ENCODE results near the gene ABCB6.

Gene ABCB6

DNA sequence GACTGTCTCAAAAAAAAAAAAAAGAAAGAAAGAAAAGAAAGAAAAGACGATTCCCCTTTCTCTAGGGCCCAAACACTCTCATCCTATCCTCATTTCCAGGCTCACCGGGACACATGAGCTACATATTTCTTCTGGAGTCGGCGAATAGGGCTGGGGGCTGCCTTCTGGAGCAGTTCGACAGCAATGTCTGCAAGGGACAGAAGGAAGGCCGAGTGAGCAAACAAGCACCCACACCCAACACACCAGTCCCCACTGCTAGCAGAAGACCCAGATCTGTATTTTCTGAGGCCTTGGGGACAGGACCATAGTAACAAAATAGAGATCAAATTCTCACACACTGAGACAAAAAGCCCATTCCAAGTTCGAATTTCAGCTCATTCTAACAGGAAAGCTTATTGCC, 43.3 kb downstream of the ABCB6 start:
- peak overlapping the region; percentile 89 for H3K27ac ChIP-seq
- TF ChIP-seq, protein P1, sequence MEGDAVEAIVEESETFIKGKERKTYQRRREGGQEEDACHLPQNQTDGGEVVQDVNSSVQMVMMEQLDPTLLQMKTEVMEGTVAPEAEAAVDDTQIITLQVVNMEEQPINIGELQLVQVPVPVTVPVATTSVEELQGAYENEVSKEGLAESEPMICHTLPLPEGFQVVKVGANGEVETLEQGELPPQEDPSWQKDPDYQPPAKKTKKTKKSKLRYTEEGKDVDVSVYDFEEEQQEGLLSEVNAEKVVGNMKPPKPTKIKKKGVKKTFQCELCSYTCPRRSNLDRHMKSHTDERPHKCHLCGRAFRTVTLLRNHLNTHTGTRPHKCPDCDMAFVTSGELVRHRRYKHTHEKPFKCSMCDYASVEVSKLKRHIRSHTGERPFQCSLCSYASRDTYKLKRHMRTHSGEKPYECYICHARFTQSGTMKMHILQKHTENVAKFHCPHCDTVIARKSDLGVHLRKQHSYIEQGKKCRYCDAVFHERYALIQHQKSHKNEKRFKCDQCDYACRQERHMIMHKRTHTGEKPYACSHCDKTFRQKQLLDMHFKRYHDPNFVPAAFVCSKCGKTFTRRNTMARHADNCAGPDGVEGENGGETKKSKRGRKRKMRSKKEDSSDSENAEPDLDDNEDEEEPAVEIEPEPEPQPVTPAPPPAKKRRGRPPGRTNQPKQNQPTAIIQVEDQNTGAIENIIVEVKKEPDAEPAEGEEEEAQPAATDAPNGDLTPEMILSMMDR (conservative IDR thresholded peaks at IDR 0.05): no peak
- no peak for TF ChIP-seq ZFX (IDR thresholded peaks at IDR 0.05)

DNA sequence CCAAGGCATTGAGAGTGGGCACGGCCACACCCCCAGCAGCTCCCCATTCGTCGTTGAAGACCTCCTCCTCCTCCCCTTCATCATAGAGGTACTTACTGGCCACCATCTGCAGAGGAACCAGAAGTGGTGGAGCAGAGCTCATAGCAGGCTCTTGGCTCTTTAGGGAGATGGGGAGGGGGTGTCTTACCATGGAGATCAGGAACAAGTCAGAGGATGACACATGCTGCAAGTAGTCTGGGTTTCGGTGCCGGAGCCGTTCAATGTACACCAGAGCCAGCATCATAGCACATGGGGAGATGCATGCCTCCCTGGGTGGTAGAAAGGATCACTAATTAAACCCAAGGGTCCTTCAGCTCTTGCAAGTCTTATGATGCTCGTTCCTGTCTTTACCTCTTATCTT, 44.0 kb downstream of the ABCB6 start:
- no peak for TF ChIP-seq ZFX (IDR thresholded peaks at IDR 0.05)
- TF ChIP-seq, protein P1 (conservative IDR thresholded peaks at IDR 0.05): no peak
- H3K27ac ChIP-seq: no peak overlapping the region

DNA sequence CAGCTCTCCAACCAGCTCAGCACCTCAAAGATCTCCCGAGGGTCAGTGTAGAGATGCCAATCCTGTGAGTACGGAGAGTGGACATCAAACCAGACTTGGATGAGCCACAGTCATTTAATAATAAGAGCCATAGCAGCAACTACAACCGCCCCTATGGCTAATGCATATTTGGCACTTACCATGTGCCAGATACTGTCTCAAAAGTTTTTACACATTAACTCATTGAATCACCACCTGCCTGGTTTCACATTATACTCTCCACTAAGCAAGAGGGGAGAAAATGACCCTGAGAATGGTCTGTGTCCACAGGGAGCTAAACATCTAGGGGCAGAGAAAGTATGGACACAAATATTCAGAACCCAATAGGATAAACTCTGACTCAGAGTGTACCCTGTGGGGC, 44.6 kb downstream of the ABCB6 start:
- no peak overlapping the region for H3K27ac ChIP-seq
- TF ChIP-seq, protein P1 (conservative IDR thresholded peaks at IDR 0.05): no peak

DNA sequence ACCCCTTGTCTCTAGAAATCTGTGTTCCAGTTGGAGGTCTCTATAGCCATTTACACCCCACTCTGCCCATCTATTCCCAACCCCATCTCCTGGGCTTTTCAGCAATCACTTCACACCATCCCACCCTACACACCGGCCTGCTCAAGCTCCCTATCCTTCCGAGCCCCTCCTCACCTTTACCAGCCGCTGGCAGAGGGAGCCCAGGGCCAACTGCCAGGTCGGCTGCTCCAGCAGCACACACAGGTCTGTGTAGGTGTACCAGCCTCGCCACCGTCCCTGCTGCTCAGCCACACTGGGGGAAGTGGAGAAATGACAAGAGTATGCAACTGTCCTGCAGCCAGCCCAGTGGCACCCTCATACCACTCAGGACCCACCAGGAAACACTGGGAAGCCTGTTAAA, 45.6 kb downstream of the ABCB6 start:
- H3K27ac ChIP-seq: no peak overlapping the region
- no peak for TF ChIP-seq ZFX (IDR thresholded peaks at IDR 0.05)

DNA sequence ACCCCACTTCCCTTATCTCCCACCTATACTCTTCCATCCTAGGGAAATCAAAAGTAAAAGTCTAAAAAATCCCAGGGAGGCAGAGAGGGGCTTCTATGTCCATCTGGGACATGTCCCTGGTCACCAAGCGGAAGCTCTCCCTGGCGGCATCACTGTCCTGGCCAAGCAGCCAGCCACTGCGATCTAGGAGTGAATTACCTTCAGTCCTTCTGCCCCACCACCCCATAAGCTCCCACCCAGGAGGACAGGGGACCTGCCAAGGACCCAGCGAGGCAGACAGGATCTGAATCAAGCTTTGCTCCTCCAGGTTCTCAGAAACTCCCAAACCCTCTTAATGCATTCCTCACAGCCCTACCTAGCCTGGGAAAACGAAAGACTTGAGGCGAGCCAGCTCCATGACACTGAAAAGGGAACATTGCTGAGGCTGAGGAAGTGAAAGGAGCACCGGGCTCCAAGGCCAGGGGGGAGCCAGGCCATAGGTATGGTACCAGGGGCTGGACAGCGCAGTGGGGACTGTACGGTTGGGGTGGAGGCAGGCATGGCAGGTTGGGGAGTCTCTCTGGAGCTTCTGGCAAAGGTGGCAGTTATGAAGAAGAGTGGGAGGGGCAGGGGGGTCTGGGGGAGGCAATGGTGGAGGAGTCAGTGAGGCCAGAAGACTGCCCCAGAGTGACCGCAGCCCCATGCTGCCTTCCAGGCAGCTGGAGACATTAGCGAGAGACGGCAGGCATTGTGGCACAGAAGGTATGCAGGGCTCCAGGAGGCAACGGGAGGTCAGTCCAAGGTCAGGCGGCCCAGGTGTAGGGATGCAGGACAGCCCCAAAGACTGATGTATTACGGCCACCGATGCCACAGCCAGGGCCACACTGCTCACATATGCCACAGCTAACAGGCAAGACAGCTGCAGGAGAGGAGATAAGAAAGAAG, 46.3 kb downstream of the ABCB6 start:
- no peak overlapping the region for H3K27ac ChIP-seq
- TF ChIP-seq, protein P1 (conservative IDR thresholded peaks at IDR 0.05): no peak
- TF ChIP-seq ZFX (IDR thresholded peaks at IDR 0.05): no peak

DNA sequence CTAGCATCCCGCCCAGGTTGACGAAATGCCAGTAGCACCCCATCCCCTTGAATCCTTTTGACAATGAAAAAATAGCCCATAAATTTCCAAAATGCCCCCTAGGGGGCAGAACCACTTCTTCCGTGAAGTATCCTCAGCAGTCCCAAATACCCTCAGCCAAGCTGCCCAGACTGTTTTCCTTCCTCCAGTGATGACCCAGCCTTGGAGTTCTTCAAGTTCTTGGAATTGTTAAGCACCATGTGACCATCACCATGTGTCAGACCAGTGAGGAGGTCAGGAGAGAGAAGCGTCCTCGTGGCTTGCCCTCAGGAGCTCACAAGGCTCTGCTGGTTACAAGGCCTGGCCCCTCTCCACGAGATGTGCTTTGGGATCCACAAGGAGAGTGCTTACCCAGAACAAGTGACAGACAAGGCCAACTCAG, 47.5 kb downstream of the ABCB6 start:
- no peak for TF ChIP-seq ZFX (IDR thresholded peaks at IDR 0.05)
- TF ChIP-seq, protein P1 (conservative IDR thresholded peaks at IDR 0.05): peak; percentile 77
- H3K27ac ChIP-seq: no peak overlapping the region

DNA sequence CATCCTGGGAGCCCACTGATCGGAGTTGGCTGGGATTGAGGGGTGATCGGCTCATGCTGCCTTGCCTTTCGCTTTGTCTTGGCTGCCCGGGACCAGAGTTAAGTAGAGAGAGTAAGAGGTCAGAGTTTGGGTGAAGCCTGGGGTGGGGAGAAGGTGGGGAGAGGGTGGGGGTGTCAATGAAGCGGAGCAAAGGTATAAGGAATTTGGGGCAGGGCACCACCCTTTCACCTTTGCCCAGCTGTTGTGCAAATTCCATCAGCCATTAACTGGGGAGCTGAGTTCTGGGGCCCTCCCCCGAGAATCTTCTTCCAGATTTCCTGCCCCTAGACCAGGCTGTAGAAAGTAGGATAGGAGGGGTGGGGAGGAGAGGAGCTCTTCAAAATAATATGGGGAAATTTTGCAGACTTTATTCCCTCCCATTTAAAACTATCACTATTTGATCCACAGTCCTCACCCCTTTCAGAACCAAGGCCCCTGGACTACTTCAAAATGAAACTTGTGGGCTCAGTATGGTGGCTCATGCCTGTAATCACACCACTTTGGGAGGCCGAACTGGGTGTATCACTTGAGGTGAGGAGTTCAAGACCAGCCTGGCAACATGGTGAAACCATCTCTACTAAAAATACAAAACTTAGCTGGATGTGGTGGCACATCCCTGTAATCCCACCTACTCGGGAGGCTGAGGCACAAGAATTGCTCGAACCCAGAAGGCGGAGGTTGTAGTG, 48.7 kb downstream of the ABCB6 start, which contains the start of gene SLC23A3:
SLC23A3 (minus strand) TSS at position 100 of the 725 bp plus-strand sequence; CDS start at position 55, 45 bp downstream.
- H3K27ac ChIP-seq: no peak within 1 kb of the TSS
- no peak for TF ChIP-seq ZFX (IDR thresholded peaks at IDR 0.05)
- TF ChIP-seq, protein P1 (conservative IDR thresholded peaks at IDR 0.05): no peak
